NB4 (cell line): ENCODE measurements around the gene SRPK1.

Experiments used
- DNase-seq: peaks from one replicate; pipeline ENCODE4 v3.0.0; 2010; ENCODE audit warnings: low read depth
- H3K4me3 ChIP-seq: one replicate; pipeline ENCODE4 v1.5.1; 2011; ENCODE audit warnings: mild to moderate bottlenecking, low read depth, low read length, moderate library complexity
- MAX ChIP-seq: IDR thresholded peaks from 2 replicates; pipeline ENCODE4 v1.6.1; 2011; ENCODE audit warnings: low read depth, low read length
- MYC ChIP-seq: IDR thresholded peaks from 2 replicates; pipeline ENCODE4 v1.6.1; 2011; ENCODE audit warnings: low read depth, low read length
- POLR2A ChIP-seq: IDR thresholded peaks from 2 replicates; pipeline ENCODE4 v1.6.1; 2011; ENCODE audit warnings: mild to moderate bottlenecking; ENCODE audit not compliant: insufficient read length; ENCODE audit errors: extremely low read depth
- TF ChIP-seq, protein P1 (sequence below): IDR thresholded peaks from one replicate; pipeline ENCODE4 v1.5.1; 2012; ENCODE audit warnings: low read depth, low read length

SRPK1 gene

GRCh38 chr6:35894776-35895175 is 26.1 kb downstream of the SRPK1 start:
- TF ChIP-seq POLR2A (no peak), MAX (no peak), MYC (no peak)
- TF ChIP-seq, protein P1, sequence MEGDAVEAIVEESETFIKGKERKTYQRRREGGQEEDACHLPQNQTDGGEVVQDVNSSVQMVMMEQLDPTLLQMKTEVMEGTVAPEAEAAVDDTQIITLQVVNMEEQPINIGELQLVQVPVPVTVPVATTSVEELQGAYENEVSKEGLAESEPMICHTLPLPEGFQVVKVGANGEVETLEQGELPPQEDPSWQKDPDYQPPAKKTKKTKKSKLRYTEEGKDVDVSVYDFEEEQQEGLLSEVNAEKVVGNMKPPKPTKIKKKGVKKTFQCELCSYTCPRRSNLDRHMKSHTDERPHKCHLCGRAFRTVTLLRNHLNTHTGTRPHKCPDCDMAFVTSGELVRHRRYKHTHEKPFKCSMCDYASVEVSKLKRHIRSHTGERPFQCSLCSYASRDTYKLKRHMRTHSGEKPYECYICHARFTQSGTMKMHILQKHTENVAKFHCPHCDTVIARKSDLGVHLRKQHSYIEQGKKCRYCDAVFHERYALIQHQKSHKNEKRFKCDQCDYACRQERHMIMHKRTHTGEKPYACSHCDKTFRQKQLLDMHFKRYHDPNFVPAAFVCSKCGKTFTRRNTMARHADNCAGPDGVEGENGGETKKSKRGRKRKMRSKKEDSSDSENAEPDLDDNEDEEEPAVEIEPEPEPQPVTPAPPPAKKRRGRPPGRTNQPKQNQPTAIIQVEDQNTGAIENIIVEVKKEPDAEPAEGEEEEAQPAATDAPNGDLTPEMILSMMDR = no peak
- DNase-seq = no peak
- H3K4me3 ChIP-seq = no peak overlapping the region

DNA sequence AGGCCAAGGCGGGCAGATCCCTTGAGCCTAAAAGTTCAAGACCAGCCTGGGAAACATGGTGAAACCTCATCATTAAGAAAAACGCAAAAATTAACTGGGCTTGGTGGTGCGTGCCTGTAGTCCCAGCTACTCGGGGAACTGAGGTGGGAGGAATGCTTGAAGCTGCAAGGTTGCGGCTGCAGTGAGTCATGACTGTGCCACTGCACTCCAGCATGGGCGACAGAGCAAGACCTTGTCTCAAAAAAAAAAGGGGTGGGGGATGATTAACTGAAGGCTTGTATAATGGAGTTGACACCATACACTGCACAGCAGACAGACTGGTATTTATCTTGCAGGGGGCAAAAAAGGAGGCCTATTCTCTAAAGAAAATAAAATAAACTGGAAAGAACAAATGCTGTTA is 27.7 kb downstream of the SRPK1 start:
- DNase-seq = peak; percentile 38
- TF ChIP-seq, protein P1 = no peak
- no peak overlapping the region for H3K4me3 ChIP-seq

DNA sequence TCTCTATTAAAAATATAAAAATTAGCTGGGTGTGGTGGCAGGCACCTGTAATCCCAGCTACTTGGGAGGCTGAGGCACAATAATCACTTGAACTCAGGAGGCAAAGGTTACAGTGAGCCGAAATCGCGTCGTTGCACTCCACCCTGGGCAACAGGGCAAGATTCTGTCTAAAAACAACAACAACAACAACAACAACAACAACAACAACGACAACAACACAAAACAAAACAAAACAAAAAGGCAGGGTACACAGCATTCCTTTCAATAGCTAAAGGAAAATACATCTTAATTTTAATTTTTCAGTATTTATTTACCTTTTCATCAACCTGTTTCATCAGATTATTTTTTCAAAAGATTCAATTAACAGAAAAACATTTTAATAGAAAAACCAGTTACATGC is 28.4 kb downstream of the SRPK1 start:
- no peak for DNase-seq
- H3K4me3 ChIP-seq = no peak overlapping the region
- TF ChIP-seq, protein P1 = no peak
- no peak for TF ChIP-seq MYC
- no peak for TF ChIP-seq POLR2A
- TF ChIP-seq MAX = no peak

DNA sequence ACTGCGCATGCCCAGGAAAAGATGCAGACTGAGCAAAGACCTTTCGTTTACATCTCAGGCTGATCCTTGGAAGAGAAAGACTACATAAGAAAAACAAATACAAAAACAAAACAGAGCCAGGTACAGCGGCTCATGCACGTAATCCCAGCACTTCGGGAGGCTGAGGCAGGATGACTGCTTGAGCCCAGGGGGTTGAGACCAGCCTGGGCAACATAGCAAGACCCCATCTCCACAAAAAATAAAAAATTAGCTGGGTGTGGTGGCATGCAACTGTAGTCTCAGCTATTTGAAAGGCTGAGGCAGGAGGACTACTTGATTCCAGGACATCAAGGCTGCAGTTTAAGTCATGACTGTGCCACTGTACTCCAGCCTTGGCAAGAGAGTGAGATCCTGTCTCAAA is 41.7 kb downstream of the SRPK1 start:
- TF ChIP-seq, protein P1 = no peak
- TF ChIP-seq MAX (no peak), MYC (no peak), POLR2A (no peak)
- no peak overlapping the region for H3K4me3 ChIP-seq
- no peak for DNase-seq

GRCh38 chr6:35876902-35877301 is 44.0 kb downstream of the SRPK1 start:
- TF ChIP-seq MYC (no peak), POLR2A (no peak), MAX (no peak)
- TF ChIP-seq, protein P1 = no peak
- H3K4me3 ChIP-seq = no peak overlapping the region
- DNase-seq = no peak

- DNase-seq = no peak
- H3K4me3 ChIP-seq = no peak overlapping the region
- no peak for TF ChIP-seq POLR2A
Observed at GRCh38 chr6:35874730-35875129, 46.2 kb downstream of the SRPK1 start.
